Osteoblast (primary cell): ENCODE results near the gene CTSF. TPM values are rescaled to one million over a fixed set of nuclear protein-coding genes. Genes with fewer than 3 reads are reported as not detected.

Experiments
- DNase-seq: peaks from one replicate; pipeline ENCODE4 v3.0.0; 2011; ENCODE audit warnings: low spot score, mixed read lengths; ENCODE audit not compliant: insufficient read length; ENCODE audit errors: missing footprints
- H2AFZ ChIP-seq: 2 replicates; pipeline ENCODE4 v1.6.0; 2011; ENCODE audit warnings: mild to moderate bottlenecking, low read length
- H3K27ac ChIP-seq: 2 replicates; pipeline ENCODE4 v1.5.1; 2011; ENCODE audit warnings: mild to moderate bottlenecking, low read depth, low read length, moderate library complexity
- H3K27me3 ChIP-seq: 2 replicates; pipeline ENCODE4 v1.6.0; 2012; ENCODE audit warnings: mild to moderate bottlenecking, control low read depth, inconsistent platforms, low read length, moderate library complexity; ENCODE audit not compliant: insufficient read depth
- H3K36me3 ChIP-seq: 2 replicates; pipeline ENCODE4 v1.5.1; 2011; ENCODE audit warnings: mild to moderate bottlenecking, low read length, control low read depth, moderate library complexity; ENCODE audit not compliant: insufficient read depth
- H3K4me1 ChIP-seq: 2 replicates; pipeline ENCODE4 v1.5.1; 2011; ENCODE audit warnings: mild to moderate bottlenecking, low read length, control low read depth, moderate library complexity; ENCODE audit not compliant: insufficient read depth
- H3K4me2 ChIP-seq: 2 replicates; pipeline ENCODE4 v1.6.0; 2011; ENCODE audit warnings: mild to moderate bottlenecking, low read length; ENCODE audit not compliant: insufficient read depth
- H3K4me3 ChIP-seq: fragments of 200-600 bp; sonication (generic); 3 replicates; pipeline ENCODE4 v1.5.1; 2012; ENCODE audit warnings: mild to moderate bottlenecking, low read length, inconsistent platforms; ENCODE audit not compliant: insufficient read depth
- H3K79me2 ChIP-seq: 2 replicates; pipeline ENCODE4 v1.6.0; 2012; ENCODE audit warnings: mild to moderate bottlenecking, low read length, control low read depth, inconsistent platforms; ENCODE audit not compliant: insufficient read depth
- H3K9me3 ChIP-seq: 2 replicates; pipeline ENCODE4 v1.5.1; 2011; ENCODE audit warnings: low read depth, low read length, control low read depth
- H4K20me1 ChIP-seq: 2 replicates; pipeline ENCODE4 v1.6.0; 2012; ENCODE audit warnings: mild to moderate bottlenecking, low read length, control low read depth; ENCODE audit not compliant: insufficient read depth
- total RNA-seq: library from RNA; depleted of rRNA; stranded (reverse); fragments of >200 nt; gene quantifications from 2 replicates; pipeline ENCODE4 v1.2.3, GENCODE V29; 2012
- TF ChIP-seq, protein P1 (sequence below): IDR thresholded peaks from 2 replicates; pipeline ENCODE4 v1.5.1; 2011; ENCODE audit warnings: mild to moderate bottlenecking, low read depth, low read length, moderate library complexity; ENCODE audit errors: extremely low read depth

Gene CTSF
- total RNA-seq, 1 donor = 45.6 TPM

- H3K9me3 ChIP-seq = no peaks in the 10 kb centered on the region
- peak; percentile 52 for DNase-seq
- H3K27me3 ChIP-seq = peaks cover 12% of the 10 kb centered on the region
- TF ChIP-seq, protein P1, sequence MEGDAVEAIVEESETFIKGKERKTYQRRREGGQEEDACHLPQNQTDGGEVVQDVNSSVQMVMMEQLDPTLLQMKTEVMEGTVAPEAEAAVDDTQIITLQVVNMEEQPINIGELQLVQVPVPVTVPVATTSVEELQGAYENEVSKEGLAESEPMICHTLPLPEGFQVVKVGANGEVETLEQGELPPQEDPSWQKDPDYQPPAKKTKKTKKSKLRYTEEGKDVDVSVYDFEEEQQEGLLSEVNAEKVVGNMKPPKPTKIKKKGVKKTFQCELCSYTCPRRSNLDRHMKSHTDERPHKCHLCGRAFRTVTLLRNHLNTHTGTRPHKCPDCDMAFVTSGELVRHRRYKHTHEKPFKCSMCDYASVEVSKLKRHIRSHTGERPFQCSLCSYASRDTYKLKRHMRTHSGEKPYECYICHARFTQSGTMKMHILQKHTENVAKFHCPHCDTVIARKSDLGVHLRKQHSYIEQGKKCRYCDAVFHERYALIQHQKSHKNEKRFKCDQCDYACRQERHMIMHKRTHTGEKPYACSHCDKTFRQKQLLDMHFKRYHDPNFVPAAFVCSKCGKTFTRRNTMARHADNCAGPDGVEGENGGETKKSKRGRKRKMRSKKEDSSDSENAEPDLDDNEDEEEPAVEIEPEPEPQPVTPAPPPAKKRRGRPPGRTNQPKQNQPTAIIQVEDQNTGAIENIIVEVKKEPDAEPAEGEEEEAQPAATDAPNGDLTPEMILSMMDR = no peak
- no peaks in the 10 kb centered on the region for H3K79me2 ChIP-seq
- peaks cover 4% of the 10 kb centered on the region for H3K4me1 ChIP-seq
- H3K4me3 ChIP-seq = no peak overlapping the region
- no peaks in the 10 kb centered on the region for H4K20me1 ChIP-seq
- H2AFZ ChIP-seq = no peak overlapping the region
- no peak overlapping the region for H3K4me2 ChIP-seq
- H3K36me3 ChIP-seq = no peaks in the 10 kb centered on the region
- no peak overlapping the region for H3K27ac ChIP-seq
Measured at GRCh38 chr11:66563832-66564231, 4.6 kb downstream of the CTSF start.

DNA sequence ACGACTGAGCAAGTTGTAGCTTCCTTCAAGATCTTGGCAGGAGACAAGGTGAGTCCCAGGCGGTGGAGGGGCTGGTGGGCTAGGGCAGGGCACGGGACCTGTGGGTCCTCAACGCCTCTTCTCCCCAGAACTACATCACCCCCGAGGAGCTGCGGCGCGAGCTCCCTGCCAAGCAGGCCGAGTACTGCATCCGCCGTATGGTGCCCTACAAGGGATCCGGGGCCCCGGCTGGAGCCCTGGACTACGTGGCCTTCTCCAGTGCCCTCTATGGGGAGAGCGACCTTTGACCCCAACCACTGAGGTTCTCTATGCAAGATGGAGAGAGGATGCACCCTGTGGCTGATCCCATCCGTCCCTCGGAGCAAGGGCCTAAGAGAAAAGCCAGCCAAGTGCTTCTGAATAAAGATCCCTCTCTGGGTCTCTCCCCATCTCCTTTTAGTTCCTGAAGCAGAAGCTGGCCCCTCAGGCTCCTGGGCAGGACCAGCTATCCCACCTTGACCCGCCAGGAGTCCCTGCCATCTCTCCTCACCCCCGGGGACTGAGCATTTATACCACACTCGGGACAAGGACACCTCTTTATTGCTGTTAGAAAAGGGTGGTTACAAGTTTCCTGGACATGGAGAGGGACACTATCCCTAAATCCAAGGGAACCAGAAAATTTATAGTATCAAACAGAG lies 5.4 kb downstream of the CTSF start:
- Histone ChIP-seq H3K79me2 (no peaks in the 10 kb centered on the region), H3K27me3 (peaks cover 20% of the 10 kb centered on the region), H3K4me1 (no peaks in the 10 kb centered on the region), H3K36me3 (no peaks in the 10 kb centered on the region), H3K27ac (no peak overlapping the region), H3K4me2 (no peak overlapping the region), H3K4me3 (no peak overlapping the region), H2AFZ (no peak overlapping the region), H4K20me1 (no peaks in the 10 kb centered on the region), H3K9me3 (no peaks in the 10 kb centered on the region)
- peak; percentile 81 for DNase-seq
- TF ChIP-seq, protein P1 = no peak

- Histone ChIP-seq H3K4me3 (no peak overlapping the region), H3K4me2 (no peak overlapping the region), H3K79me2 (no peaks in the 10 kb centered on the region), H3K27me3 (peaks cover 28% of the 10 kb centered on the region), H3K36me3 (no peaks in the 10 kb centered on the region), H3K9me3 (no peaks in the 10 kb centered on the region), H3K27ac (no peak overlapping the region), H4K20me1 (no peaks in the 10 kb centered on the region), H2AFZ (no peak overlapping the region), H3K4me1 (no peaks in the 10 kb centered on the region)
- TF ChIP-seq, protein P1 = no peak
- DNase-seq = peak; percentile 69
Measured at GRCh38 chr11:66562275-66562674, 6.1 kb downstream of the CTSF start.

DNA sequence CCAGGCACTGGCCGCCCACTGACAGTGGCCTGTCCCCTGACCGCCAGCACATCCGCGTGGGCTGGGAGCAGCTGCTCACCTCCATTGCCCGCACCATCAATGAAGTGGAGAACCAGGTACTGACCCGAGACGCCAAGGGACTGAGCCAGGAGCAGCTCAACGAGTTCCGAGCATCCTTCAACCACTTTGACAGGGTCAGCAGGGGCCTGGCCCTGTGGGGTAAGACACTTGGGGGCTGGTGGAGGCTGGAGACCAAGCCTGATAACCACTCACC lies 6.5 kb downstream of the CTSF start:
- no peak overlapping the region for H3K4me3 ChIP-seq
- no peak overlapping the region for H3K4me2 ChIP-seq
- no peaks in the 10 kb centered on the region for H3K4me1 ChIP-seq
- TF ChIP-seq, protein P1 = no peak
- peak; percentile 69 for DNase-seq
- H3K79me2 ChIP-seq = no peaks in the 10 kb centered on the region
- no peaks in the 10 kb centered on the region for H3K36me3 ChIP-seq
- H4K20me1 ChIP-seq = no peaks in the 10 kb centered on the region
- H3K27me3 ChIP-seq = peaks cover 31% of the 10 kb centered on the region
- no peaks in the 10 kb centered on the region for H3K9me3 ChIP-seq
- H3K27ac ChIP-seq = no peak overlapping the region
- H2AFZ ChIP-seq = no peak overlapping the region
